Cardiac fibroblast (primary cell): ENCODE measurements around the gene SART1.
A peak's percentile ranks its signal among the peaks of the same experiment; 100 is the strongest.
"Not testable (repeated sequence)": the region's sequence is repeated elsewhere in the genome, so short reads cannot be mapped to it uniquely, and the experiment has no call there.

Source experiments
- DNase-seq, 2 donors: peaks; one replicate each; pipeline versions ENCODE4 v3.0.0 to v3.0.0-alpha.2; 2010; ENCODE audit warnings: low read depth in 2 of 2
- H3K4me3 ChIP-seq, 2 donors: replicated peaks in 1 of 2; 1 replicate in 1 of 2; 2 replicates in 1 of 2; pipeline ENCODE4 v1.5.1; 2011; ENCODE audit warnings: low read depth in 2 of 2, low read length in 2 of 2, mild to moderate bottlenecking in 2 of 2, moderate library complexity in 1 of 2
- CTCF ChIP-seq: IDR thresholded peaks from one replicate; pipeline ENCODE4 v1.5.1; 2011; ENCODE audit warnings: low read depth, mild to moderate bottlenecking, low read length, inconsistent platforms

The SART1 gene

GRCh38 chr11:66015936-66016792 lies 54.6 kb downstream of the SART1 start:
- DNase-seq: no peak
- TF ChIP-seq CTCF: no peak
- H3K4me3 ChIP-seq: no peak overlapping the region

GRCh38 chr11:66016793-66017177 lies 55.3 kb downstream of the SART1 start:
- TF ChIP-seq CTCF: no peak
- H3K4me3 ChIP-seq: no peak overlapping the region
- no peak for DNase-seq

GRCh38 chr11:66017321-66017720 lies 55.8 kb downstream of the SART1 start:
- DNase-seq: no peak
- H3K4me3 ChIP-seq: no peak overlapping the region
- no peak for TF ChIP-seq CTCF

GRCh38 chr11:66020212-66020611 lies 58.7 kb downstream of the SART1 start:
- no peak for TF ChIP-seq CTCF
- no peak overlapping the region for H3K4me3 ChIP-seq
- DNase-seq: no peak

GRCh38 chr11:66020618-66021357 lies 59.3 kb downstream of the SART1 start:
- no peak for TF ChIP-seq CTCF
- H3K4me3 ChIP-seq: no peak overlapping the region
- peak; percentile 69 to 74 for DNase-seq

GRCh38 chr11:66022401-66023185 lies 61.1 kb downstream of the SART1 start:
- peak; percentile 68 to 69 for DNase-seq
- peak; percentile 95 for TF ChIP-seq CTCF
- H3K4me3 ChIP-seq: peak overlapping the region in 1 of 2 donors; percentile 7

GRCh38 chr11:66023186-66023440 lies 61.6 kb downstream of the SART1 start:
- DNase-seq, H3K4me3 ChIP-seq: not testable (repeated sequence)
